Measurements from ENCODE around the gene ESYT2. TPM values are rescaled to one million over a fixed set of nuclear protein-coding genes. Genes with fewer than 3 reads are reported as not detected.

The ESYT2 gene
- total and polyA plus RNA-seq, 2 of the 4 experiments (the other 2 are of a cell fraction) = 26.7 to 69.9 TPM

DNA sequence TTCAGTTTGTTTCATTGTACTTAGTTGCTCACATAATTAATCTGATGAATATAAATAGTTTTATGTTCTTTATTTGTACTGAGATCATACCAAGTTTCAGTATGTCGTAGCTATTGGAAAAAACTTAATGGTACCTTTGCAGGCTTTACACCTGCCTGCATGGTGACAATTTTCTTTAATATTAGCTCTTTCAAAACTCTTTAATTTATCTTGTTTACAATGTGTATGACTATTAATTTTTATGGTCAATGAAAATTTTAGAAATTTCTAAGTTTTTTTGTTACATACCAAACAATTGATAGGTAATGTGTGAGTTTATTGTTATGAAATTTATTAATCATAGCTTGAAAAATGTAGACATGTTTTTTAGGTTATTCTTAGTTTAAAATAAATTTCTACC is 31.1 kb upstream of the ESYT2 start:
- BruUV-seq (replicated peaks) = no TSS peak
- WGBS, 2 experiments (ENCODE audit: extremely low coverage in 2 of 2, insufficient read length in 1 of 2) = no CpG with 5 or more reads among the region's 1 CpG
- CTCF ChIA-PET = interaction anchor here (0.8 kb wide), 1 partner anchor 12 kb away, joined by 4 read pairs; no protein-coding TSS in a partner anchor

More for the DNA sequence above, 31.1 kb upstream of the ESYT2 start:
- Histone ChIP-seq H3K4me3 (ENCODE audit: insufficient read depth, low read depth, low read length) (no peak overlapping the region), H2BK5ac (ENCODE audit: low read depth, low read length, poor library complexity, severe bottlenecking) (no peak overlapping the region), H3K36me3 (ENCODE audit: control insufficient read depth, insufficient read depth, low read length) (no peaks in the 10 kb centered on the region), H3K4me2 (ENCODE audit: low read depth, low read length) (no peak overlapping the region), H3K27ac (ENCODE audit: insufficient read depth, low read length) (no peak overlapping the region), H2AFZ (replicated peaks; ENCODE audit: low read length, poor library complexity) (no peak overlapping the region), H3K79me1 (ENCODE audit: low read depth in 1 of 2, low read length in 2 of 2) (peaks cover 26 to 54% of the 10 kb centered on the region in 2 experiments), H3K56ac (ENCODE audit: extremely low read depth, insufficient read depth, low read length) (no peak overlapping the region), H3K18ac (ENCODE audit: low read depth, low read length) (no peak overlapping the region), H2BK20ac (ENCODE audit: low read depth, low read length) (no peak overlapping the region), H3K23ac (ENCODE audit: low read depth, low read length) (no peak overlapping the region), H4K8ac (ENCODE audit: low read depth in 2 of 2, low read length in 2 of 2) (no peak overlapping the region), H3K27me3 (ENCODE audit: control insufficient read depth, insufficient read depth, low read length) (no peaks in the 10 kb centered on the region), H4K20me1 (ENCODE audit: insufficient read depth, low read length) (no peaks in the 10 kb centered on the region), H4K5ac (ENCODE audit: low read depth, low read length) (no peak overlapping the region), H2BK120ac (ENCODE audit: low read depth, low read length) (no peak overlapping the region), H2AK9ac (replicated peaks; ENCODE audit: low read depth, low read length, poor library complexity) (no peak overlapping the region), H3K9ac (ENCODE audit: low read depth, low read length) (no peak overlapping the region), H3K14ac (replicated peaks; ENCODE audit: low read depth, low read length) (no peak overlapping the region), H3K4ac (ENCODE audit: low read depth, low read length) (no peak overlapping the region), H3K4me1 (ENCODE audit: control insufficient read depth, insufficient read depth, low read length) (peaks cover 4% of the 10 kb centered on the region), H2BK15ac (ENCODE audit: low read depth, low read length) (no peak overlapping the region), H4K91ac (ENCODE audit: insufficient read depth, low read depth, low read length) (no peak overlapping the region), H3K9me1 (ENCODE audit: insufficient read depth, low read length) (peaks cover 8% of the 10 kb centered on the region; the same call in 1 of the 2 replicates), H2AK5ac (ENCODE audit: low read depth, low read length) (no peak overlapping the region), H3K9me3 (ENCODE audit: control insufficient read depth, insufficient read depth, low read length) (no peaks in the 10 kb centered on the region)
- ATAC-seq (ENCODE audit: low read depth) (no peak), DNase-seq (no peak)
- POLR2A ChIA-PET (ENCODE audit: unreplicated experiment) = no interaction called here
- TF ChIP-seq, protein P1, sequence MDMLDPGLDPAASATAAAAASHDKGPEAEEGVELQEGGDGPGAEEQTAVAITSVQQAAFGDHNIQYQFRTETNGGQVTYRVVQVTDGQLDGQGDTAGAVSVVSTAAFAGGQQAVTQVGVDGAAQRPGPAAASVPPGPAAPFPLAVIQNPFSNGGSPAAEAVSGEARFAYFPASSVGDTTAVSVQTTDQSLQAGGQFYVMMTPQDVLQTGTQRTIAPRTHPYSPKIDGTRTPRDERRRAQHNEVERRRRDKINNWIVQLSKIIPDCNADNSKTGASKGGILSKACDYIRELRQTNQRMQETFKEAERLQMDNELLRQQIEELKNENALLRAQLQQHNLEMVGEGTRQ (IDR thresholded peaks at IDR 0.05; ENCODE audit: low read depth, low read length) = no peak
- no peak for TF ChIP-seq SMC3 (IDR thresholded peaks at IDR 0.05; ENCODE audit: low read depth, low read length)
- dilution Hi-C loops (cut with HindIII; ENCODE audit: low sequenced_read_pairs, unreplicated experiment) = no loop called here
- intact Hi-C loops (cut with micrococcal nuclease) = no loop called here
- in situ Hi-C loops (cut with MboI; ENCODE audit: low sequenced_read_pairs) = no loop called here
